ENCODE results near the gene PTGDS.

DNA sequence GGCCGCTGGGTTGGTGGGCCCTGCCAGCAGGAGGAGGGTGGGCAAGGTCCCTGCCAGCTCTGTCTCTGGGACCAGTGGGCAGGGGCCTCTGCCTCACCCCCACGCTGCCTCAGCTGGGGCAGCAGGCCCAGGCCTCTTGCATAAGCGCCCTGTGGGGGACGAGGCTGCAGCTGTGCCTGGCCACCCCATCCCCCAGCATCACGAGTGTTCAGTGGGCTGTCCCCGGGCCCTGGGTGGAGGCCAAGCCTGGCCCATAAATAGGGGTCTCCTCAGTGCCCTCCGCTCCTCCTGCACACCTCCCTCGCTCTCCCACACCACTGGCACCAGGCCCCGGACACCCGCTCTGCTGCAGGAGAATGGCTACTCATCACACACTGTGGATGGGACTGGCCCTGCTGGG is at the start of gene PTGDS:
- TF ChIP-seq, protein P1, sequence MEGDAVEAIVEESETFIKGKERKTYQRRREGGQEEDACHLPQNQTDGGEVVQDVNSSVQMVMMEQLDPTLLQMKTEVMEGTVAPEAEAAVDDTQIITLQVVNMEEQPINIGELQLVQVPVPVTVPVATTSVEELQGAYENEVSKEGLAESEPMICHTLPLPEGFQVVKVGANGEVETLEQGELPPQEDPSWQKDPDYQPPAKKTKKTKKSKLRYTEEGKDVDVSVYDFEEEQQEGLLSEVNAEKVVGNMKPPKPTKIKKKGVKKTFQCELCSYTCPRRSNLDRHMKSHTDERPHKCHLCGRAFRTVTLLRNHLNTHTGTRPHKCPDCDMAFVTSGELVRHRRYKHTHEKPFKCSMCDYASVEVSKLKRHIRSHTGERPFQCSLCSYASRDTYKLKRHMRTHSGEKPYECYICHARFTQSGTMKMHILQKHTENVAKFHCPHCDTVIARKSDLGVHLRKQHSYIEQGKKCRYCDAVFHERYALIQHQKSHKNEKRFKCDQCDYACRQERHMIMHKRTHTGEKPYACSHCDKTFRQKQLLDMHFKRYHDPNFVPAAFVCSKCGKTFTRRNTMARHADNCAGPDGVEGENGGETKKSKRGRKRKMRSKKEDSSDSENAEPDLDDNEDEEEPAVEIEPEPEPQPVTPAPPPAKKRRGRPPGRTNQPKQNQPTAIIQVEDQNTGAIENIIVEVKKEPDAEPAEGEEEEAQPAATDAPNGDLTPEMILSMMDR (IDR thresholded peaks at IDR 0.05) = no peak
- no peak for TF ChIP-seq EZH2 (IDR thresholded peaks at IDR 0.05; ENCODE audit: borderline replicate concordance, insufficient read depth, low read depth, low read length, poor library complexity, severe bottlenecking)

Measured in B cell (primary cell).